Endothelial cell (in vitro differentiated cells): Measurements from ENCODE around the gene ATPAF2. TPM values are rescaled to one million over a fixed set of nuclear protein-coding genes. Genes with fewer than 3 reads are reported as not detected.

Source experiments
- DNase-seq: peaks from one replicate; pipeline ENCODE4 v3.0.0; 2021; ENCODE audit warnings: low spot score
- H3K27ac Mint-ChIP-seq: one replicate; pipeline ENCODE4 v1.8.0; 2021; ENCODE audit warnings: mixed read lengths, inconsistent platforms; ENCODE audit not compliant: unreplicated experiment
- H3K27me3 Mint-ChIP-seq: one replicate; pipeline ENCODE4 v1.8.0; 2021; ENCODE audit warnings: mild to moderate bottlenecking, moderate library complexity, mixed read lengths, inconsistent platforms; ENCODE audit not compliant: unreplicated experiment
- H3K36me3 Mint-ChIP-seq: one replicate; pipeline ENCODE4 v1.8.0; 2021; ENCODE audit warnings: mild to moderate bottlenecking, low read depth, mixed read lengths, inconsistent platforms; ENCODE audit not compliant: unreplicated experiment
- H3K4me1 Mint-ChIP-seq: one replicate; pipeline ENCODE4 v1.8.0; 2021; ENCODE audit warnings: mild to moderate bottlenecking, mixed read lengths, inconsistent platforms; ENCODE audit not compliant: unreplicated experiment
- H3K4me3 Mint-ChIP-seq: one replicate; pipeline ENCODE4 v1.8.0; 2021; ENCODE audit warnings: mild to moderate bottlenecking, mixed read lengths, inconsistent platforms; ENCODE audit not compliant: unreplicated experiment
- H3K9me3 Mint-ChIP-seq: one replicate; pipeline ENCODE4 v1.8.0; 2021; ENCODE audit warnings: mixed read lengths, inconsistent platforms; ENCODE audit not compliant: unreplicated experiment
- CTCF ChIP-seq: fragments of 200-600 bp; sonication (generic); IDR thresholded peaks from one replicate; pipeline ENCODE4 v1.5.0; 2021; ENCODE audit warnings: antibody characterized with exemption; ENCODE audit not compliant: unreplicated experiment
- total RNA-seq: library from RNA; stranded (reverse); fragmentation: NEBNext Ultra II Directional; extraction: Animal tissue kit (Norgen Biotek cat#: 25700); gene quantifications from one replicate; pipeline ENCODE4 v1.2.1, GENCODE V29; 2021; ENCODE audit not compliant: unreplicated experiment

ATPAF2 gene
- total RNA-seq, 1 donor from 2014 or later = 24.7 TPM

GRCh38 chr17:17985153-17985552, 53.8 kb downstream of the ATPAF2 start:
- Mint-ChIP-seq H3K27ac (no peak overlapping the region), H3K4me1 (no peaks in the 10 kb centered on the region), H3K9me3 (no peaks in the 10 kb centered on the region), H3K4me3 (no peak overlapping the region), H3K36me3 (no peaks in the 10 kb centered on the region), H3K27me3 (peaks cover 4% of the 10 kb centered on the region)
- no peak for DNase-seq
- no peak for TF ChIP-seq CTCF

- no peaks in the 10 kb centered on the region for H3K4me1 Mint-ChIP-seq
- H3K27ac Mint-ChIP-seq = no peak overlapping the region
- no peak for TF ChIP-seq CTCF
- peaks cover 3% of the 10 kb centered on the region for H3K36me3 Mint-ChIP-seq
- H3K27me3 Mint-ChIP-seq = peaks cover 8% of the 10 kb centered on the region
- H3K4me3 Mint-ChIP-seq = no peak overlapping the region
- no peak for DNase-seq
- no peaks in the 10 kb centered on the region for H3K9me3 Mint-ChIP-seq
These were observed 55.2 kb downstream of the ATPAF2 start for GRCh38 chr17:17983776-17984175.

- Mint-ChIP-seq H3K9me3 (no peaks in the 10 kb centered on the region), H3K36me3 (peaks cover 4% of the 10 kb centered on the region), H3K27ac (no peak overlapping the region), H3K27me3 (peaks cover 9% of the 10 kb centered on the region), H3K4me1 (no peaks in the 10 kb centered on the region), H3K4me3 (no peak overlapping the region)
- DNase-seq = no peak
- TF ChIP-seq CTCF = no peak
These were observed 55.6 kb downstream of the ATPAF2 start for GRCh38 chr17:17983376-17983775.

GRCh38 chr17:17982801-17983200, 56.2 kb downstream of the ATPAF2 start:
- no peak for TF ChIP-seq CTCF
- Mint-ChIP-seq H3K9me3 (no peaks in the 10 kb centered on the region), H3K4me3 (no peak overlapping the region), H3K27me3 (peaks cover 14% of the 10 kb centered on the region), H3K4me1 (no peaks in the 10 kb centered on the region), H3K36me3 (peaks cover 6% of the 10 kb centered on the region), H3K27ac (no peak overlapping the region)
- no peak for DNase-seq

- TF ChIP-seq CTCF = no peak
- Mint-ChIP-seq H3K9me3 (no peaks in the 10 kb centered on the region), H3K4me1 (peaks cover 5% of the 10 kb centered on the region), H3K27me3 (peaks cover 17% of the 10 kb centered on the region), H3K4me3 (no peak overlapping the region), H3K27ac (no peak overlapping the region), H3K36me3 (peaks cover 7% of the 10 kb centered on the region)
- DNase-seq = no peak
These were observed 57.6 kb downstream of the ATPAF2 start for GRCh38 chr17:17981330-17981729.
